KMS-11 (cell line): ENCODE data around the gene SMCHD1.

Experiments used
- H2AFZ ChIP-seq: fragments of 200-600 bp; sonication (generic); 2 replicates; pipeline ENCODE4 v1.6.1; 2016; ENCODE audit warnings: antibody characterized with exemption, mixed run types, low read depth
- H3K27ac ChIP-seq: fragments of 200-600 bp; sonication (generic); 2 replicates; pipeline ENCODE4 v1.6.1; 2016; ENCODE audit warnings: mild to moderate bottlenecking, mixed run types
- H3K27me3 ChIP-seq: fragments of 200-600 bp; sonication (generic); 2 replicates; pipeline ENCODE4 v1.6.1; 2017; ENCODE audit warnings: mild to moderate bottlenecking, low read depth, mixed run types, moderate library complexity; ENCODE audit not compliant: insufficient read depth
- H3K36me3 ChIP-seq: fragments of 200-600 bp; sonication (generic); 2 replicates; pipeline ENCODE4 v1.6.1; 2017; ENCODE audit warnings: mild to moderate bottlenecking, mixed run types; ENCODE audit not compliant: insufficient read depth
- H3K4me1 ChIP-seq: fragments of 200-600 bp; sonication (generic); 2 replicates; pipeline ENCODE4 v1.6.1; 2016; ENCODE audit warnings: mild to moderate bottlenecking, low read depth, mixed run types; ENCODE audit not compliant: poor library complexity, severe bottlenecking
- H3K4me2 ChIP-seq: fragments of 200-600 bp; sonication (generic); 2 replicates; pipeline ENCODE4 v1.7.0; 2016; ENCODE audit warnings: mild to moderate bottlenecking, mixed run types
- H3K4me3 ChIP-seq: fragments of 200-600 bp; sonication (generic); IDR thresholded peaks from 2 replicates; pipeline ENCODE4 v1.6.1; 2017; ENCODE audit warnings: low read depth, low read length, mixed read lengths; ENCODE audit not compliant: insufficient read depth
- H3K79me2 ChIP-seq: fragments of 200-600 bp; sonication (generic); 2 replicates; pipeline ENCODE4 v1.6.1; 2016; ENCODE audit warnings: low read depth, mixed run types; ENCODE audit not compliant: insufficient read depth
- H3K9ac ChIP-seq: fragments of 200-600 bp; sonication (generic); 2 replicates; pipeline ENCODE4 v1.6.1; 2016; ENCODE audit warnings: mild to moderate bottlenecking, mixed run types
- H4K20me1 ChIP-seq: fragments of 200-600 bp; sonication (generic); 2 replicates; pipeline ENCODE4 v1.6.1; 2016; ENCODE audit warnings: mild to moderate bottlenecking, mixed run types; ENCODE audit not compliant: insufficient read depth
- CTCF ChIP-seq: fragments of 200-600 bp; sonication (generic); conservative IDR thresholded peaks from 2 replicates; pipeline ENCODE4 v1.6.1; 2017; ENCODE audit warnings: low read depth, mild to moderate bottlenecking, antibody characterized with exemption, low read length, moderate library complexity, mixed read lengths

The SMCHD1 gene

GRCh38 chr18:2627821-2628276 is 27.7 kb upstream of the SMCHD1 start:
- Histone ChIP-seq H3K79me2 (no peaks in the 10 kb centered on the region), H2AFZ (no peak overlapping the region), H3K36me3 (no peaks in the 10 kb centered on the region), H4K20me1 (no peaks in the 10 kb centered on the region), H3K4me2 (no peak overlapping the region), H3K27me3 (no peaks in the 10 kb centered on the region), H3K4me1 (no peaks in the 10 kb centered on the region), H3K9ac (no peak overlapping the region), H3K4me3 (no peak overlapping the region), H3K27ac (no peak overlapping the region)
- no peak for TF ChIP-seq CTCF

GRCh38 chr18:2629003-2629402 is 26.5 kb upstream of the SMCHD1 start:
- H3K79me2 ChIP-seq: no peaks in the 10 kb centered on the region
- H4K20me1 ChIP-seq: no peaks in the 10 kb centered on the region
- H3K4me3 ChIP-seq: no peak overlapping the region
- H3K27me3 ChIP-seq: no peaks in the 10 kb centered on the region
- H3K4me1 ChIP-seq: no peaks in the 10 kb centered on the region
- H3K9ac ChIP-seq: no peak overlapping the region
- H2AFZ ChIP-seq: no peak overlapping the region
- no peaks in the 10 kb centered on the region for H3K36me3 ChIP-seq
- no peak for TF ChIP-seq CTCF
- H3K27ac ChIP-seq: no peak overlapping the region
- no peak overlapping the region for H3K4me2 ChIP-seq

GRCh38 chr18:2635586-2635985 is 19.9 kb upstream of the SMCHD1 start:
- no peaks in the 10 kb centered on the region for H3K79me2 ChIP-seq
- no peak overlapping the region for H2AFZ ChIP-seq
- H3K9ac ChIP-seq: no peak overlapping the region
- H3K27ac ChIP-seq: no peak overlapping the region
- TF ChIP-seq CTCF: no peak
- no peaks in the 10 kb centered on the region for H3K36me3 ChIP-seq
- no peaks in the 10 kb centered on the region for H4K20me1 ChIP-seq
- peaks cover 46% of the 10 kb centered on the region for H3K4me1 ChIP-seq
- H3K4me2 ChIP-seq: no peak overlapping the region
- no peaks in the 10 kb centered on the region for H3K27me3 ChIP-seq
- H3K4me3 ChIP-seq: no peak overlapping the region

- no peak overlapping the region for H3K9ac ChIP-seq
- H3K27me3 ChIP-seq: no peaks in the 10 kb centered on the region
- H2AFZ ChIP-seq: peak overlapping the region; percentile 51
- H3K36me3 ChIP-seq: no peaks in the 10 kb centered on the region
- no peak overlapping the region for H3K4me3 ChIP-seq
- H3K4me1 ChIP-seq: peaks cover 51% of the 10 kb centered on the region
- H3K4me2 ChIP-seq: peak overlapping the region; percentile 58
- TF ChIP-seq CTCF: no peak
- peak overlapping the region; percentile 13; the same call in 1 of the 2 replicates for H3K27ac ChIP-seq
- H4K20me1 ChIP-seq: no peaks in the 10 kb centered on the region
- no peaks in the 10 kb centered on the region for H3K79me2 ChIP-seq
Measured at GRCh38 chr18:2636126-2636631, 19.3 kb upstream of the SMCHD1 start.
